ENCODE results near the gene RAB3GAP2.

- TF ChIP-seq, protein P1, sequence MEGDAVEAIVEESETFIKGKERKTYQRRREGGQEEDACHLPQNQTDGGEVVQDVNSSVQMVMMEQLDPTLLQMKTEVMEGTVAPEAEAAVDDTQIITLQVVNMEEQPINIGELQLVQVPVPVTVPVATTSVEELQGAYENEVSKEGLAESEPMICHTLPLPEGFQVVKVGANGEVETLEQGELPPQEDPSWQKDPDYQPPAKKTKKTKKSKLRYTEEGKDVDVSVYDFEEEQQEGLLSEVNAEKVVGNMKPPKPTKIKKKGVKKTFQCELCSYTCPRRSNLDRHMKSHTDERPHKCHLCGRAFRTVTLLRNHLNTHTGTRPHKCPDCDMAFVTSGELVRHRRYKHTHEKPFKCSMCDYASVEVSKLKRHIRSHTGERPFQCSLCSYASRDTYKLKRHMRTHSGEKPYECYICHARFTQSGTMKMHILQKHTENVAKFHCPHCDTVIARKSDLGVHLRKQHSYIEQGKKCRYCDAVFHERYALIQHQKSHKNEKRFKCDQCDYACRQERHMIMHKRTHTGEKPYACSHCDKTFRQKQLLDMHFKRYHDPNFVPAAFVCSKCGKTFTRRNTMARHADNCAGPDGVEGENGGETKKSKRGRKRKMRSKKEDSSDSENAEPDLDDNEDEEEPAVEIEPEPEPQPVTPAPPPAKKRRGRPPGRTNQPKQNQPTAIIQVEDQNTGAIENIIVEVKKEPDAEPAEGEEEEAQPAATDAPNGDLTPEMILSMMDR (IDR thresholded peaks at IDR 0.05 in 4 of 5, conservative IDR thresholded peaks at IDR 0.05 in 1 of 5) = no peak
- TF ChIP-seq POLR2A (IDR thresholded peaks at IDR 0.05) = no peak
These were observed 85.5 kb downstream of the RAB3GAP2 start for GRCh38 chr1:220186752-220187151.
